ENCODE measurements around the gene RXFP3. TPM values are rescaled to one million over a fixed set of nuclear protein-coding genes. Genes with fewer than 3 reads are reported as not detected.
A peak's percentile ranks its signal among the peaks of the same experiment; 100 is the strongest.

The RXFP3 gene
- total RNA-seq, 1 donor from 2014 or later = not detected

DNA sequence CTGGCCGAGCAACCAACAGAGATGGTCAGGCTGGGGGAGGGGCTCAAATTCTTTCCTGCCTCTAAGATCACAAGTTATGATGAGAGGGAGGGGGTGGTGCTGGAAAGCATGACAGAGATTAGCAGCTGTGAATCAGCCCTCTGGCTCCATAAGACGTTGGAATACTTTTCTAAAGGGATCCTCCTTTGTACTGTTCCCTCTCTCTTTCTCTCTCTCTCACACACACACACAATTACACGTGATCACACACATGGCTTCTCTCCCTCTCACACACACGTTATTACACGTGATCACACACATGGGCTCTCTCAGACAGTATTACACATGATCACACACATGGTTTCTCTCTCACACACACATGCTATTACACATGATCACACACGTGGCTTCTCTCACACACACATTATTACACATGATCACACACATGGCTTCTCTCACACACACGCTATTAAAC is 48.5 kb downstream of the RXFP3 start, which contains the start of gene SLC45A2:
Gene SLC45A2, minus strand, starts transcription at position 23 of the 454 bp plus-strand sequence. CDS start 110 bp downstream, outside the sequence.
- Histone ChIP-seq H3K4me3 (ENCODE audit: low read depth, low read length) (no peak within 1 kb of the TSS), H3K36me3 (ENCODE audit: control insufficient read depth, insufficient read depth, low read length) (no peaks in the 10 kb centered on the region), H3K27me3 (ENCODE audit: control insufficient read depth, insufficient read depth, low read length) (peaks cover 2% of the 10 kb centered on the region)
- no peak for TF ChIP-seq CTCF (IDR thresholded peaks at IDR 0.05; ENCODE audit: insufficient read depth, low read length, severe bottlenecking)
- FAIRE-seq (no peak), DNase-seq (ENCODE audit: low read depth) (no peak)

DNA sequence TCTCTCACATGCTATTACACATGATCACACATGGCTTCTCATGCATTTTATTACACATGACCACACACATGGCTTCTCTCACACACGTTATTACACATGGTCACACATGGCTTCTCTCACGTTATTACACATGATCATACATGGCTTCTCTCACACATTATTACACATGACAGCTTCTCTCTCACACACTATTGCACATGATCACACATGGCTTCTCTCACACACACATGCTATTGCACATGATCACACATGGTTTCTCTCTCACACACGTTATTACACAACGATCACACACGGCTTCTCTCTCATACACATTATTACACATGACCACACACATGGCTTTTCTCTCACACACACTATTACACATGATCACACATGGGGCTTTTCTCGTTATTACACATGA is 49.3 kb downstream of the RXFP3 start:
- no peak overlapping the region for H3K4me3 ChIP-seq (ENCODE audit: low read depth, low read length)
- DNase-seq (ENCODE audit: low read depth) (no peak), FAIRE-seq (peak; percentile 93)
- H3K36me3 ChIP-seq (ENCODE audit: control insufficient read depth, insufficient read depth, low read length) = no peaks in the 10 kb centered on the region
- no peak for TF ChIP-seq CTCF (IDR thresholded peaks at IDR 0.05; ENCODE audit: insufficient read depth, low read length, severe bottlenecking)
- H3K27me3 ChIP-seq (ENCODE audit: control insufficient read depth, insufficient read depth, low read length) = peaks cover 2% of the 10 kb centered on the region

Other genes with a start within 250 kb of the RXFP3 start
- 0.26 TPM in 1 of 2 replicates, not detected in the other for gene ADAMTS12, start 44.4 kb upstream of the RXFP3 start, total RNA-seq
- gene SLC45A2, start 48.3 kb downstream of the RXFP3 start, total RNA-seq = not detected in 2 replicates
- gene AMACR, start 71.7 kb downstream of the RXFP3 start, total RNA-seq = 6.3 and 6.5 TPM in 2 replicates
- gene C1QTNF3, start 106.8 kb downstream of the RXFP3 start, total RNA-seq = 0.26 TPM in 2 replicates

Measured in bronchial epithelial cell (primary cell).